Body of pancreas (tissue), 4 donors: ENCODE data around the gene CCDC191. TPM values are rescaled to one million over a fixed set of nuclear protein-coding genes. Genes with fewer than 3 reads are reported as not detected.

Source experiments
- ATAC-seq: fragments of 150-250 bp; one replicate; pipeline ENCODE4 v1.9.1; 2016
- DNase-seq, 4 donors: peaks; one replicate each; pipeline ENCODE4 v3.0.0-alpha.2; 2019
- H3K27ac ChIP-seq, 4 donors: fragments of 200-600 bp; sonication (generic); 1 replicate in 3 of 4; 2 replicates in 1 of 4; pipeline versions ENCODE4 v1.5.1 to v1.6.1; 2016 to 2019; ENCODE audit warnings: mild to moderate bottlenecking in 1 of 4, mixed read lengths in 1 of 4, moderate library complexity in 1 of 4
- H3K27me3 ChIP-seq, 2 donors: fragments of 200-600 bp; sonication (generic); one replicate each; pipeline ENCODE4 v1.6.0; 2016; ENCODE audit warnings: mild to moderate bottlenecking in 1 of 2
- H3K36me3 ChIP-seq, 2 donors: fragments of 200-600 bp; sonication (generic); replicated peaks in 1 of 2; 2 replicates each; pipeline ENCODE4 v1.5.1; 2016; ENCODE audit warnings: low read depth in 2 of 2; ENCODE audit not compliant: insufficient read depth in 1 of 2
- H3K4me1 ChIP-seq: fragments of 200-600 bp; sonication (generic); one replicate; pipeline ENCODE4 v1.6.0; 2016
- H3K4me3 ChIP-seq, 2 donors: fragments of 200-600 bp; sonication (generic); 1 replicate in 1 of 2; 2 replicates in 1 of 2; pipeline ENCODE4 v1.5.1; 2016 to 2019
- H3K9me3 ChIP-seq, 3 donors: fragments of 200-600 bp; sonication (generic); 1 replicate in 2 of 3; 2 replicates in 1 of 3; pipeline ENCODE4 v1.5.1; 2016
- POLR2A ChIP-seq, 3 donors: fragments of 450-650 bp; IDR thresholded peaks; one replicate each; pipeline ENCODE4 v1.6.1; 2016; ENCODE audit warnings: antibody characterized with exemption in 3 of 3, mild to moderate bottlenecking in 2 of 3
- WGBS, 2 donors: methylation state at CpG; one replicate each; pipeline ENCODE4 v1.1.5; 2017; 5-methylcytosine and 5-hydroxymethylcytosine counted together
- intact Hi-C: fragments of 100-400 bp; cut with DNase I; formaldehyde crosslinking; loops from one replicate; pipeline ENCODE4 v1.15.1; 2023
- total RNA-seq, 2 donors: library from RNA; depleted of rRNA; stranded (reverse); fragments of >200 nt; gene quantifications; one replicate each; pipeline ENCODE4 v1.1.0, GENCODE V29; 2016
- TF ChIP-seq, protein P1 (sequence below), 7 experiments: fragments of 450-650 bp in 4 of 7; fragments of 200-600 bp in 3 of 7; sonication (generic) in 3 of 7; IDR thresholded peaks; one replicate each; pipeline ENCODE4 v1.5.1; 2016 to 2019; ENCODE audit warnings: antibody characterized with exemption in 7 of 7

CCDC191 gene
- total RNA-seq, 2 donors from 2014 or later, result 5.4 to 11.9 TPM

DNA sequence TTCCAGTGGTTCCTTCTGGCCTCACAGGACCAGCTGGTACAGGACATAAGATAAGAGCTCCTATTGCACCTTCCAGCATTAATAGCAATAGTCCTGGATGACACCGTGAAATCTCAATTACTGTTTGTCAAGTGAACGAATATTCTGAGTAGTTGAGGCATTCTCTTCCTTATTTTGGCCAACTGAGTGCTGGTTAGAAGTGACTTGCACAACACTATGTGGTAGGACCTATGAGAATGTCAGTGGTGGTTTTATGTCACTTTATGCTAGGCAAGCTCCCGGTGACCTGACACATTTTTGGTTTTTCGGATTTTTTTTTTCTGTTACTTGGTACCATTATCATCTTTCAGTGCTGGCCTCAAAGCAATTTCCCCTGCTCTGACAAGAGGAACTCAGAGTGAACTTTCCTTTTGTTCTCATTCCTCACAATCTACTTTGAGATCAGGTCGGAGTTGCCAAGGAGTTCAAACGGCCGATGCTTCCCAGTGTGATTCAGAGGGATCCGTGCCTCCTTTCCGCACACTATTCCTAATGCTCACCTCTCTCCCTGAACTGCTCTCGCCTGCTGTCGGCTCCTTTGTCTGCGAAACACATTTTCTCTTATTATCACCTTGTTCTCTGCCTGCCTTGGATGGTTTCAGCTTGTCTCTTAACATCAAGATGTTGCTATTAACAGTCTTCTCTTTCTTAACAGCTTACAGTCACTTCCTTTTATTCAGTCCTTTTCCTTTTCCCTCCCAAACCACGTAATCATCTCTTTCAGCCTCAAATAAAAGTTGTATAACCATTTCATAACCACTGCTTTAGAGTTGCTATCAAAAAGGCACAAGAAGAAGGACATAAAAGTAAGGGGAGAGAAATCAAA lies 36.1 kb upstream of the CCDC191 start:
- ATAC-seq (no peak), DNase-seq (no peak)
- intact Hi-C loops, result no loop called here
- no peaks in the 10 kb centered on the region for H3K4me1 ChIP-seq
- WGBS, 2 donors, result 39 to 50% methylated on average over 13 of the region's 13 CpGs
- H3K4me3 ChIP-seq, result no peak overlapping the region
- no peaks in the 10 kb centered on the region for H3K36me3 ChIP-seq
- TF ChIP-seq, protein P1, sequence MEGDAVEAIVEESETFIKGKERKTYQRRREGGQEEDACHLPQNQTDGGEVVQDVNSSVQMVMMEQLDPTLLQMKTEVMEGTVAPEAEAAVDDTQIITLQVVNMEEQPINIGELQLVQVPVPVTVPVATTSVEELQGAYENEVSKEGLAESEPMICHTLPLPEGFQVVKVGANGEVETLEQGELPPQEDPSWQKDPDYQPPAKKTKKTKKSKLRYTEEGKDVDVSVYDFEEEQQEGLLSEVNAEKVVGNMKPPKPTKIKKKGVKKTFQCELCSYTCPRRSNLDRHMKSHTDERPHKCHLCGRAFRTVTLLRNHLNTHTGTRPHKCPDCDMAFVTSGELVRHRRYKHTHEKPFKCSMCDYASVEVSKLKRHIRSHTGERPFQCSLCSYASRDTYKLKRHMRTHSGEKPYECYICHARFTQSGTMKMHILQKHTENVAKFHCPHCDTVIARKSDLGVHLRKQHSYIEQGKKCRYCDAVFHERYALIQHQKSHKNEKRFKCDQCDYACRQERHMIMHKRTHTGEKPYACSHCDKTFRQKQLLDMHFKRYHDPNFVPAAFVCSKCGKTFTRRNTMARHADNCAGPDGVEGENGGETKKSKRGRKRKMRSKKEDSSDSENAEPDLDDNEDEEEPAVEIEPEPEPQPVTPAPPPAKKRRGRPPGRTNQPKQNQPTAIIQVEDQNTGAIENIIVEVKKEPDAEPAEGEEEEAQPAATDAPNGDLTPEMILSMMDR (IDR thresholded peaks at IDR 0.05), result no peak
- TF ChIP-seq POLR2A (IDR thresholded peaks at IDR 0.05), result no peak
- H3K27me3 ChIP-seq, result no peaks in the 10 kb centered on the region
- no peaks in the 10 kb centered on the region for H3K9me3 ChIP-seq
- no peak overlapping the region for H3K27ac ChIP-seq

DNA sequence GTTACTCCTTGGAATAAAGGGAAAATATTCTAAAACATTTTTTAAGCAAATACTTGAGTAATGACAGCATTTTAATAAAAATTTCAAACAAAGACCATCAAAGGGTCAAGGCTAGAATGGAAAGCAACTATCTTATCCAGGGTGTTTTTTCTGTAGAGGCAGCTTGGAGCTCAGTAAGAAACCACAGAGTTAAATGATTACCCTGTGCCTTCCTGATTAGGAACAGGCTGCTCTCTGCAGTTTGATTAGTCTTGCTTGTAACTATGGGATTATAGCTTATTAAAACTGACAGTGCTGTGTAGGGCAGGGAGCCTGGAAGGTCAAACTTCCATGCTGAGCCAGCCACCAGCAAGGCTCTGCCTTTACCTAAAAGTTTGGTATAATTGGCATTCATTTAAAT lies 33.3 kb upstream of the CCDC191 start:
- Histone ChIP-seq H3K4me3 (no peak overlapping the region), H3K27me3 (no peaks in the 10 kb centered on the region), H3K36me3 (peaks cover 4 to 8% of the 10 kb centered on the region in 2 donors), H3K9me3 (no peaks in the 10 kb centered on the region), H3K4me1 (no peaks in the 10 kb centered on the region), H3K27ac (no peak overlapping the region)
- no peak for TF ChIP-seq POLR2A (IDR thresholded peaks at IDR 0.05)
- TF ChIP-seq, protein P1 (IDR thresholded peaks at IDR 0.05), result no peak
- no peak for DNase-seq
- ATAC-seq, result no peak
- intact Hi-C loops, result no loop called here

DNA sequence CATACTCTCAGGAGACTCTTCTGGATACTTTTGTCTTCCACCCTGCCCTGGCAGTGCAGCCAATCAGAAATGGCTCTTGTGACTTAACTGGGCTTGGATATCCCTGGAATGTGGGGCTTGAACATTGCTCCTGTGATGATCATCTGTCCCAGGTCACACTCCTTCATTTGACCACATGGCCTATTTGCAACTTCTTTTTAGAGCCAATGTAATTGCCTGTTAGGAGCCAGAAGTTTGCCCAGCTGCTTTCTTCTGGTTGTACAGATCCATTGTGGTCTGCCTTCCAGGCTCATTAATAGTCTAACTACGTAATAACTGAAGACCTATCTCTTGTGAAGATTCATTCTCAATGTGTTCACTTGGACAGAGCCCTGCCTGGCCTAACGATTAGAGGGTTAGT lies 30.0 kb upstream of the CCDC191 start:
- Histone ChIP-seq H3K4me1 (no peaks in the 10 kb centered on the region), H3K27me3 (no peaks in the 10 kb centered on the region), H3K4me3 (no peak overlapping the region), H3K27ac (no peak overlapping the region), H3K9me3 (no peaks in the 10 kb centered on the region), H3K36me3 (peaks cover 6 to 8% of the 10 kb centered on the region in 2 donors)
- DNase-seq (no peak), ATAC-seq (no peak)
- intact Hi-C loops, result no loop called here
- WGBS, 2 donors, result 84 to 94% methylated on average over 2 of the region's 2 CpGs
- TF ChIP-seq, protein P1 (IDR thresholded peaks at IDR 0.05), result no peak
- no peak for TF ChIP-seq POLR2A (IDR thresholded peaks at IDR 0.05)

DNA sequence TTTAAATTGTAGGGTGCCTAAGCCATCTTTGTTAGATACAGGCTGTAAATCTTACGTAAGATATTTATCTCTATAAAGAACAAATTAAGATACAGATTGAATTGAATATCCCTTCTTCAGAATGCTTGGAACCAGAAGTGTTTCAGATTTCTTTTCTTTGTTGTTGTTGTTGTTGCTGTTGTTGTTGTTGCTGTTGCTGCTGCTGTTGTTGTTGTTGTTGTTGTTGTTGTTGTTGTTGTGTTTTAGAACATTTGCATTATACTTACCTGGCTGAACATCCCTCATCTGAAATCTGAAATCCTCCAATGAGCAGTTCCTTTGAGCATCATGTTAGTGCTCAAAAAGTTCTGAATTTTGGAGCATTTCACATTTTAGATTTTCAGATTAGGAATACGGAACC lies 26.8 kb upstream of the CCDC191 start:
- Histone ChIP-seq H3K9me3 (no peaks in the 10 kb centered on the region), H3K4me3 (no peak overlapping the region), H3K27ac (no peak overlapping the region), H3K36me3 (peaks cover 6 to 8% of the 10 kb centered on the region in 2 donors), H3K4me1 (no peaks in the 10 kb centered on the region), H3K27me3 (no peaks in the 10 kb centered on the region)
- intact Hi-C loops, result no loop called here
- TF ChIP-seq POLR2A (IDR thresholded peaks at IDR 0.05), result no peak
- TF ChIP-seq, protein P1 (IDR thresholded peaks at IDR 0.05), result no peak
- no peak for DNase-seq
- no peak for ATAC-seq
- WGBS, 2 donors, result 92 to 96% methylated on average over 2 of the region's 2 CpGs

DNA sequence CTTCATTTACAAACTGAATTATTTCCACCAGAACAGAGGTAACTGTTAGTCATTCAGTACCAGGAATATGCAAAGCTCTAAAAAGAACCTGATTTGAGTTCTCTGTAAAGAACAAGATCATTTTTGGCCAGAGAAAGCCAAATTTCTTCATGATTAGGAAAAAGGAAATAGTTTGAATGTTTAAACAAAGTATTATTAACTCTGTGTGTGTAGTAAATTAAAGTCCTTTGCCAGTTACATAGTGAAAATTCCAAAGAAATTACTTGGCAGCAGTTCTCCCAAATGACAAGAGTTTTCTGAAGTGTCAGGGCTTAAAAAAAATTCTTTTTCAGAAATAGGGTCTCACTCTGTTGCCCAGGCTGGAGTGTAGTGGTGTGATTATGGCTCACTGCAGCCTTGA lies 24.7 kb upstream of the CCDC191 start:
- TF ChIP-seq POLR2A (IDR thresholded peaks at IDR 0.05), result no peak
- TF ChIP-seq, protein P1 (IDR thresholded peaks at IDR 0.05), result no peak
- Histone ChIP-seq H3K27me3 (no peaks in the 10 kb centered on the region), H3K4me3 (no peak overlapping the region), H3K27ac (no peak overlapping the region), H3K36me3 (peaks cover 5 to 15% of the 10 kb centered on the region in 2 donors), H3K4me1 (no peaks in the 10 kb centered on the region), H3K9me3 (no peaks in the 10 kb centered on the region)
- no peak for DNase-seq
- ATAC-seq, result no peak
- intact Hi-C loops, result no loop called here
